GM23338 (cell line): ENCODE results near the gene CCL17.

Experiments
- CTCF ChIP-seq, 2 experiments: fragments of 200-600 bp in 1 of 2; sonication (generic) in 1 of 2; conservative IDR thresholded peaks; 2 replicates each; pipeline versions ENCODE4 v1.5.1 to v1.6.1; 2016 to 2017; ENCODE audit warnings: antibody characterized with exemption in 2 of 2, low read depth in 2 of 2, mild to moderate bottlenecking in 2 of 2, moderate library complexity in 1 of 2
- ETS1 ChIP-seq: IDR thresholded peaks from 2 replicates; pipeline ENCODE4 v1.6.1; 2016; ENCODE audit warnings: antibody characterized with exemption
- EZH2 ChIP-seq: fragments of 200-600 bp; sonication (generic); IDR thresholded peaks from one replicate; pipeline ENCODE4 v1.8.0; 2017; ENCODE audit warnings: antibody characterized with exemption, mild to moderate bottlenecking, low read depth; ENCODE audit not compliant: unreplicated experiment
- EZH2phosphoT487 ChIP-seq: fragments of 200-600 bp; sonication (generic); IDR thresholded peaks from one replicate; pipeline ENCODE4 v1.8.1; 2018; ENCODE audit warnings: antibody characterized with exemption; ENCODE audit not compliant: unreplicated experiment
- JUNB ChIP-seq: IDR thresholded peaks from one replicate; pipeline ENCODE4 v1.6.1; 2016; ENCODE audit warnings: antibody characterized with exemption; ENCODE audit not compliant: unreplicated experiment
- POLR2AphosphoS5 ChIP-seq: IDR thresholded peaks from 2 replicates; pipeline ENCODE4 v1.6.1; 2016; ENCODE audit warnings: antibody characterized with exemption, low read depth
- REST ChIP-seq: IDR thresholded peaks from one replicate; pipeline ENCODE4 v1.6.1; 2018; ENCODE audit warnings: antibody characterized with exemption; ENCODE audit not compliant: unreplicated experiment
- ZNF114 ChIP-seq: fragments of 250-450 bp; sonication (Bioruptor Pico); IDR thresholded peaks from 2 replicates; pipeline ENCODE4 v1.5.0; 2020; ENCODE audit warnings: mild to moderate bottlenecking, moderate library complexity

GRCh38 chr16:57382535-57383275, 21.9 kb upstream of the CCL17 start:
- TF ChIP-seq POLR2AphosphoS5, result no peak
- TF ChIP-seq EZH2, result no peak
- peak in 1 of 2 experiments; percentile 51; a peak in 2 of 4 replicates for TF ChIP-seq CTCF (conservative IDR thresholded peaks at IDR 0.05; ENCODE audit: low read depth in 2 of 2)
- TF ChIP-seq JUNB, result no peak
- no peak for TF ChIP-seq REST
- no peak for TF ChIP-seq ETS1
- no peak for TF ChIP-seq ZNF114 (CRISPR knock-in tag)
- no peak for TF ChIP-seq EZH2phosphoT487
